Lung microvascular endothelial cell (primary cell): ENCODE measurements around the gene AP3S2. TPM values are rescaled to one million over a fixed set of nuclear protein-coding genes. Genes with fewer than 3 reads are reported as not detected.
"Not testable (repeated sequence)": the region's sequence is repeated elsewhere in the genome, so short reads cannot be mapped to it uniquely, and the experiment has no call there.

Experiments used
- DNase-seq, 2 donors: peaks; one replicate each; pipeline versions ENCODE4 v3.0.0 to v3.0.0-alpha.2; 2010; ENCODE audit warnings: low read depth in 2 of 2
- total RNA-seq: library from RNA; depleted of rRNA; stranded (reverse); fragments of >200 nt; gene quantifications from 2 replicates; pipeline ENCODE4 v1.2.1, GENCODE V29; 2014

The AP3S2 gene
- total RNA-seq, 1 donor from 2014 or later, result 30.0 TPM

- DNase-seq, result no peak
These were observed 92.2 kb downstream of the AP3S2 start for GRCh38 chr15:89801471-89802195.

DNA sequence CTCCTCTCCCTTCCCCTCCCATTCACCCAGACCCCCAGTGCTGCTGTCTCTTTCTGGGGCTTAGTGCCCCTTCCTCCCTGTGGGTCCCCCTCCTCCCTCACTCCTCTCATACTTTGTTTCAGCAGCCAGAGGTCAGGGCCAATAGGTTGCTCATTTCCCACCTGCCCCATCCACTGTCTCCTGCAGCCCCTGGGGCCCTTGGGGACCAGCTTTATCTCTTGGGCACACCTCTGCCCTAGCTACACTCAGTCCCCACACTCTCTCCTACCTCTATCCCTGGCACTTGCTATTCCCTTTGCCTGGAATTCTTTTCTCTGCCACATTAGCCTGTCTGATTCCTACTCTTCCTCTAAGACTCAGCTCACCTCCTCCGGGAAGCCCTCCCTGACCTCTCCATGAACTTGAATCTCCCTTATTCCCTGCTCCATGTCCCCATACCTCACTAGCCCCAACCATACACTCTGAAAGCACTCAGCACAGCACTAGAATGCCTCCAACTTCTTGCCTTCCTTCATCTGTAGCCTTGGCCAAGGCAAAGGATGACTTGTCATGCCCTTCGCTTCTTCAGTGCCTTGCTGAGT is 93.8 kb downstream of the AP3S2 start:
- no peak for DNase-seq

- DNase-seq, result no peak
These were observed 94.5 kb downstream of the AP3S2 start for GRCh38 chr15:89799011-89799911.

GRCh38 chr15:89797678-89798201 is 96.1 kb downstream of the AP3S2 start:
- DNase-seq, result no peak

DNA sequence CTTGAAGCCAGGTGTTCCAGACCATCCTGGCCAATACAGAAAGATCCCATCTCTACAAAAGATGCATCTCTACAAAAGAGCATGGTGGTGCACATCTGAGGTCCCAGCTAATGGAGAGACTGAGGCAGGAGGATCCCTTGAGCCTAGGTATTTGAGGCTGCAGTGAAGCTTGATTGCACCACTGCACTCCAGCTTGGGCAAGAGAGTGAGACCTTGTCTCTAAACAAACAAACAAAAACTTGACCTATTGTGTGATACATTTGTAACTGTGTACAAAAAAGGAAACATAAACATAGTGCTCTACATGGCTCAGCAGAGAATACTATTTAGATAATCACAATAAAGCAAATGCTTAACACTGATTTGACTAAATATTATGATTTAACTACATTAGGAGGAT is 97.8 kb downstream of the AP3S2 start:
- no peak for DNase-seq

DNA sequence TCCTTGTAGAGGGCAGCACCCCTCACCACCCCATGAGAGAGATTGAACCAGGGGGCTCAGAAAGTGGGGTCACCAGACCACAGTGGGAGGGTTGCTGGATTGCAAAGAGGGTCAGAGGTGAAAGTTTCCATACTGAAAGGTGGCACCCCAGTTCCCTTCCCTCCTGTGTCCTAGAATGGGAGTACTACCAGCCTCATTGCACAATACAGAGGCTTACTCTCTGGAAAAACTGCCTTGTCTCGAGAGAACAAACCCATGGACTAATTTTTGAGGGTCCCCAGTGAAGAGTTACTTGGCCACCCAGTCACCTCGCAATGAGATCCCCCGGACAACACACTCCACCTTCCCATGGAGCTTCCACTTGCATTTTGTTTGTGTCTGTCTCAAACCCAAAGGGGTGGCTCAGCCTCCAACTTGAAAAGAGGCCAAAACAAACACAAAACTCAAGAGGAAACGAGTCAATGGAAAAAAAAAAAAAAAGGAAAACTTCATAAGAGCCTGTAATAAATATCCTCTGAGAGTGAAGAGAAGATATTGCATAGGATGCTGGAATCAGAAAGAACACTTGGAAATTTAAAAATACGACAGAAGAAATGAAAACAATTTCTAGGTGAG is 99.1 kb downstream of the AP3S2 start:
- DNase-seq, result peak; percentile 89 to 93

DNA sequence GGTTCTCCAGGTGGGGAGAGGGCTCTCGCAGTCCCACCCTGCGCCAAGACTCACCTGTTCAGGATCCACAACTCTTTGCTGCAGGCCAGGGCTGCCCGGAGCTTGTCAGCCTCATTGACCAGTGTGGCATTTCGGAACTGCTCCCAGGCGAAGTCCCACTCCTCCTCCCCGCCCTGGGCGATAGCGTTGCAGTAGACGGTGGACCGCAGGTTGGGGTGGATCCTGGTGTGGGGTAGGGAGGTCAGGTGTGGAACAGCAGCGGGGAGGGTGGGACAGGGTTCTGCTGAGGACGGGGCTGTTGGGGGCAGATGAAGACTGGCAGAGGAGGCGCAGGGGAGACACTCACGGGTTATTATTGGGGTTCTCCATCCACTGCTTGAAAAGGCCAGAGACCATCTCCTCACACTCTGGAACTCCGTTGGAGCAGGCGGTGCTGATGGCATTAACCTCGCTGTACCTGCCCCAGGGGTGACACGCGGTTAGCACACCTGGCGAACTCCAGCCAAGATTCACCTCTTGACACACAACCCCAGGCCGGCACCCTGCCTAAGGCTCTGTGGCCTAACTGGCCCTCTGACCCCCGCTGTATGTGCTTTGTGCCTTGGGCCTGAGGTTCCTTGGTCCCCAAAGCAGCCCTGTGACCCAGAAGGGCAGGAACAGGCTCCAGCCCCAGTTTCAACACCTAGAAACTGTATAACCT is 101.5 kb downstream of the AP3S2 start:
- DNase-seq, result no peak

DNA sequence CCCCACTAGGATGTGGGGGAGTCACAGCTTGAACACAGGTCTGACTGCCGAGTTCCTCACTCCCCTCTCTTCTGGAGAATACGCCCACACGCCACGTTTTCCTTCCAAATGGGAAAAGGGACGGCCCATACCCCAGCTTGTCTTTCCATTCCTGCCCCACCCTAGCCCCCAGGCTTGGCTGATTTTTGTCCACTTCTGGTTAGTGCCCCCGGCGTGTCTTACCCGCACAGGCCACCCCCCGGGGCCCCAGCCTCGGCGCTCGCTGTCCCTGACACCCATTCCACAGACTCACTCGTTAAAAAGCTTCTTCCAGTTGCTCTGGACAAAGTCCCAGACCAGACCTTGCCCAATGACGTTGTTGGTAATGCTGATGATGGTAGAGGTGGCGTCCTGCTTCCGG is 103.1 kb downstream of the AP3S2 start:
- DNase-seq, result no peak

GRCh38 chr15:89790206-89790605 is 103.6 kb downstream of the AP3S2 start:
- no peak for DNase-seq

GRCh38 chr15:89788585-89788984 is 105.2 kb downstream of the AP3S2 start:
- DNase-seq, result not testable (repeated sequence)

- no peak for DNase-seq
These were observed 105.8 kb downstream of the AP3S2 start for GRCh38 chr15:89787944-89788343.

- DNase-seq, result no peak
These were observed 108.0 kb downstream of the AP3S2 start for GRCh38 chr15:89785774-89786140.

DNA sequence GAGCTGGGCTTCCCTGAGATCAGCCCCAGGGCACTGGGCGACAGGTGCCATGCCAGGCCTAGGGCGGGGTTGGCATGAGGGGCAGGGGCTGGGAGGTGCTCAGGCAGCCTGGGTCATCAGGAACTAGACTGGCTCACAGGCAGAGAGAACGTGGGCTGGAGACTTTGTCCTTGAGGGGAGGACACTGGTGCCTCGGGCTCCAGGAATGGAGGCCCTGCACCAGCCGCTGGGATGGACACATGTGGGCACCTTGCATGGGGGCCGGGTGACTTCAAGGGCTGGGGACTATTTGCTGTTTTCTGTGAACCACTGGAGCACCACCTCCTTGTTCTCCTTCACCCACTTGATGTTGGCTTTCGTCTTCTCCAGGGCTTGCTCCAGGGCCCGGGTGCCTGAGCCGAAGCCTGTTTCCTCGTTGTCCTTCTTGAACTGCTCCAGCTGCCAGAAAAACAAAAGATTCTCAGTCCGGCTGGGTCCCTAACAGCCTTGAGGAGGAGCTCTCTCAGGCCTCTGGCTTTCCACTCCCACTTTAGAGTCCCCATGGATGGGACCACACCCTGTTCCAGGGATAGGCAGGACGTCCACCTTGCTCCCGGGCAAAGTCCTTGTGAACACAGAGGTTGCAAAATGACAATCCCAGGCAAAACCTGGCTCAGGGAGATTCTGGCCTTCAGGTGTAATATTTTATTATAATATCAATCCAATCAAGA is 108.6 kb downstream of the AP3S2 start:
- DNase-seq, result no peak

DNA sequence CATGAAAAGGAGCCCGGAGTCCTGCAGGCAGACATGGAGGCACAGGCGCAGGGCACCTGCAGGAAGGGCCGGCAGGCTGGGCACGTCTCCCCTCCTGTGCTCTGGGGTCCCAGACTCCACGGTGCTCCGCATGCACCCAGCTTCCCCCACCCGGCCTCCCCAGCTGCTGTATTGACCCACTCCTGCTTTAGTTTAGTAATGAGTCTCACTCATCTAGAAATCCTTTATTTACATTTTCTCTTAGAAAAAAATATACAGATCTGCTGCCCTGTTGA is 109.2 kb downstream of the AP3S2 start:
- no peak for DNase-seq

DNA sequence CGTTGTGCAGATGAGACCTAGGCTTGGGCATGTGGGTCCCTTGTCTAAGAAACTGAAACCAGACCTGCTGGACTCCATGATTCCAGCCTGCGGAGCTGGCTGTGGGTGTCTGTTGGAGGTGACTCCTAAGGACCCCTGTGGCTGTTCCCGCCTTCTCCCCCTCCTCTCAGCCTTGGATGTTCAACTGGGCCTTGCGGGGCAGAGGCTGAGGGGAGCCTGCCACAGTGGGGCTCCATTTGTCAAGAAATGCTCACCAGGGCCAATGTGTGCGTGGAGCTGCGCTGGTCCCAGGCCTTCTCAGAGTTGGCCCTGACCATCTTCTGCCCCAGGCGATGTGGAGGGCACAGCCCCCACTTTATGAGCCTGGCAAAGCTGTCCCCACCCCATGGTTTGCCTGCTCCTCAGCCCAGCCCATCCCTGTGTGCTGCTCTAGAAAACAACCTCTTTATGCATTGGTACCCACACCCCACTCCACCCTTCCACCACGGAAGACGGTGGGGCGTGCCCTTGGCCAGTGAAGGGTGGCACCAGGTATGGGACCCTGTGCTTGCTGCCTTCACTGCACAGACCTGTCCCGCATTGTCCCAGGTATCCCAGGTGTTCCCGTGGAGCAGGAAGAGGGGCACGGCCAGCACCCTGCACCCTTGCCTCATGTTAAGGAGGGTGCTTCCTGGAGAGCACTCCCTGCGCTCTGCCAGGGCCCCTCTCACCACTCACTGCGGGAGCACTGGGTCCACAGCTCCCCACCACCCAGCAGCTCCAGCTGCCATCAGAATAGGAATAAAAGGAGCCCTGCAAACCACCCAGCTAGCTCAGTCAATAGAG is 109.7 kb downstream of the AP3S2 start:
- DNase-seq, result no peak

- DNase-seq, result no peak
These were observed 110.5 kb downstream of the AP3S2 start for GRCh38 chr15:89783111-89783860.

- DNase-seq, result not testable (repeated sequence)
These were observed 111.2 kb downstream of the AP3S2 start for GRCh38 chr15:89782619-89782950.

- DNase-seq, result peak in 1 of 2 donors; percentile 35
These were observed 111.7 kb downstream of the AP3S2 start for GRCh38 chr15:89781891-89782618.

DNA sequence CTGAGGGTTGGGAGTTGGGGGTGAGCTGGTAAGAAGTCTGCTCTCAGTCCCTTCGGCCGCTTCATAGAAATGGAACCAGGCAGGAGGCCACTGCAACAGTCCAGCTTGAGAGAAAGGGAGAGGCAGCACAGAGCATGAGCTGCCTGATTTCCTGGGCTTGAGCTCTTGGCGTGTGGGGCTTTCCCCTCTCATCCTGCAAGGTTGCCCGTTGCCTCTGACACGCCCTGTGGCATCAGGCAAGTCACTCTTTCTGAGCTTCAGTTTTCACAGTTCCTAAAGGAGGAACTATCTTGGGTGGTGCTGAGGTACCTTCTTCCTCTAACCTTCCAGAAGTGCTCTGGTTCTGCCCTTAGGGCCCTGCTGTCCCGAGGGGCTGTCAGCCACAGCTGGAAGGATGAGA is 112.7 kb downstream of the AP3S2 start:
- DNase-seq, result no peak
